ENCODE data around the gene CCT3. TPM values are rescaled to one million over a fixed set of nuclear protein-coding genes. Genes with fewer than 3 reads are reported as not detected.

The CCT3 gene
- total and polyA plus RNA-seq, 4 experiments from 2014 or later: 109 to 234 (median 152) TPM

GRCh38 chr1:156384007-156384406, 45.9 kb upstream of the CCT3 start:
- Histone ChIP-seq H3K4me1 (ENCODE audit: insufficient read depth, low read length) (peaks cover 6% of the 10 kb centered on the region), H3K27ac (ENCODE audit: low read depth, low read length) (no peak overlapping the region), H3K27me3 (ENCODE audit: insufficient read depth, low read length) (no peaks in the 10 kb centered on the region), H3K9me3 (ENCODE audit: control insufficient read depth in 1 of 2, low read length in 2 of 2) (no peaks in the 10 kb centered on the region), H3K36me3 (ENCODE audit: insufficient read depth, low read length) (no peaks in the 10 kb centered on the region), H3K4me3 (ENCODE audit: low read length in 2 of 2) (no peak overlapping the region)
- Mint-ChIP-seq H3K9me3 (no peaks in the 10 kb centered on the region), H3K4me3 (no peak overlapping the region), H3K36me3 (no peaks in the 10 kb centered on the region), H3K4me1 (peaks cover 4 to 14% (median 7%) of the 10 kb centered on the region in 4 donors), H3K27ac (no peak overlapping the region), H3K27me3 (peaks cover 11 to 18% of the 10 kb centered on the region in 2 donors)
- ChIA-PET POLR2A (ENCODE audit: partially characterized antibody) (no interaction called here), CTCF (ENCODE audit: partially characterized antibody) (interaction anchor here (1.7 to 7.8 kb wide), 6 partner anchors 8 to 224 kb away, joined by 4 to 303 read pairs (median 34); partner anchors contain the start of gene RHBG)
- intact Hi-C loops (cut with micrococcal nuclease): no loop called here
- no peak for DNase-seq

- DNase-seq: peak; percentile 37 to 58 (median 44)
- no peaks in the 10 kb centered on the region for H3K9me3 Mint-ChIP-seq
- H3K4me1 ChIP-seq (ENCODE audit: insufficient read depth, low read length): peaks cover 6% of the 10 kb centered on the region
- peaks cover 4 to 14% (median 7%) of the 10 kb centered on the region in 4 donors for H3K4me1 Mint-ChIP-seq
- H3K4me3 Mint-ChIP-seq: no peak overlapping the region
- intact Hi-C loops (cut with micrococcal nuclease): no loop called here
- no peak overlapping the region for H3K4me3 ChIP-seq (ENCODE audit: low read length in 2 of 2)
- no peaks in the 10 kb centered on the region for H3K9me3 ChIP-seq (ENCODE audit: control insufficient read depth in 1 of 2, low read length in 2 of 2)
- ChIA-PET CTCF (ENCODE audit: partially characterized antibody) (interaction anchor here (1.0 to 7.8 kb wide), 2 partner anchors 65 to 225 kb away, joined by 3 to 303 read pairs; no protein-coding TSS in a partner anchor), POLR2A (ENCODE audit: partially characterized antibody) (no interaction called here)
- H3K36me3 Mint-ChIP-seq: no peaks in the 10 kb centered on the region
- no peak overlapping the region for H3K27ac Mint-ChIP-seq
- H3K27ac ChIP-seq (ENCODE audit: low read depth, low read length): no peak overlapping the region
- H3K27me3 Mint-ChIP-seq: peaks cover 7 to 12% of the 10 kb centered on the region in 2 donors
- H3K27me3 ChIP-seq (ENCODE audit: insufficient read depth, low read length): no peaks in the 10 kb centered on the region
- H3K36me3 ChIP-seq (ENCODE audit: insufficient read depth, low read length): no peaks in the 10 kb centered on the region
Observed at GRCh38 chr1:156383023-156383422, 44.9 kb upstream of the CCT3 start.

- Histone ChIP-seq H3K27ac (ENCODE audit: low read depth, low read length) (no peak overlapping the region), H3K36me3 (ENCODE audit: insufficient read depth, low read length) (no peaks in the 10 kb centered on the region), H3K4me3 (ENCODE audit: low read length in 2 of 2) (no peak overlapping the region), H3K9me3 (ENCODE audit: control insufficient read depth in 1 of 2, low read length in 2 of 2) (no peaks in the 10 kb centered on the region), H3K4me1 (ENCODE audit: insufficient read depth, low read length) (peaks cover 6% of the 10 kb centered on the region), H3K27me3 (ENCODE audit: insufficient read depth, low read length) (no peaks in the 10 kb centered on the region)
- Mint-ChIP-seq H3K4me3 (no peak overlapping the region), H3K4me1 (peaks cover 4 to 14% (median 7%) of the 10 kb centered on the region in 4 donors), H3K27ac (peak overlapping the region in 1 of 7 donors; percentile 19), H3K9me3 (no peaks in the 10 kb centered on the region), H3K27me3 (peaks cover 5 to 10% of the 10 kb centered on the region in 2 donors), H3K36me3 (no peaks in the 10 kb centered on the region)
- POLR2A ChIA-PET (ENCODE audit: partially characterized antibody): no interaction called here
- no peak for DNase-seq
- intact Hi-C loops (cut with micrococcal nuclease): no loop called here
- CTCF ChIA-PET (ENCODE audit: partially characterized antibody): interaction anchor here (1.0 to 7.8 kb wide), 2 partner anchors 65 to 225 kb away, joined by 3 to 303 read pairs; no protein-coding TSS in a partner anchor
Observed at GRCh38 chr1:156382561-156382960, 44.5 kb upstream of the CCT3 start.

- H3K27ac Mint-ChIP-seq: no peak overlapping the region
- H3K4me3 Mint-ChIP-seq: no peak overlapping the region
Observed at GRCh38 chr1:156379420-156380165, 41.5 kb upstream of the CCT3 start.

GRCh38 chr1:156378557-156378956, 40.5 kb upstream of the CCT3 start:
- CTCF ChIA-PET (ENCODE audit: partially characterized antibody): interaction anchor here (3.1 kb wide), 1 partner anchor 68 kb away, joined by 23 read pairs; no protein-coding TSS in a partner anchor
- H3K36me3 ChIP-seq (ENCODE audit: insufficient read depth, low read length): no peaks in the 10 kb centered on the region
- intact Hi-C loops (cut with micrococcal nuclease): no loop called here
- POLR2A ChIA-PET (ENCODE audit: partially characterized antibody): no interaction called here
- H3K4me1 ChIP-seq (ENCODE audit: insufficient read depth, low read length): no peaks in the 10 kb centered on the region
- H3K4me1 Mint-ChIP-seq: no peaks in the 10 kb centered on the region
- peaks cover 8 to 9% of the 10 kb centered on the region in 2 donors for H3K27me3 Mint-ChIP-seq
- H3K27ac ChIP-seq (ENCODE audit: low read depth, low read length): no peak overlapping the region
- H3K9me3 Mint-ChIP-seq: no peaks in the 10 kb centered on the region
- H3K9me3 ChIP-seq (ENCODE audit: control insufficient read depth in 1 of 2, low read length in 2 of 2): no peaks in the 10 kb centered on the region
- no peaks in the 10 kb centered on the region for H3K36me3 Mint-ChIP-seq
- no peak overlapping the region for H3K4me3 Mint-ChIP-seq
- H3K4me3 ChIP-seq (ENCODE audit: low read length in 2 of 2): no peak overlapping the region
- DNase-seq: no peak
- no peak overlapping the region for H3K27ac Mint-ChIP-seq
- no peaks in the 10 kb centered on the region for H3K27me3 ChIP-seq (ENCODE audit: insufficient read depth, low read length)

More at GRCh38 chr1:156379420-156380165, 41.5 kb upstream of the CCT3 start:
- Mint-ChIP-seq H3K27me3 (peaks cover 5 to 9% of the 10 kb centered on the region in 2 donors), H3K36me3 (no peaks in the 10 kb centered on the region), H3K9me3 (no peaks in the 10 kb centered on the region), H3K4me1 (no peaks in the 10 kb centered on the region)
- Histone ChIP-seq H3K9me3 (ENCODE audit: control insufficient read depth in 1 of 2, low read length in 2 of 2) (no peaks in the 10 kb centered on the region), H3K4me3 (ENCODE audit: low read length in 2 of 2) (no peak overlapping the region), H3K4me1 (ENCODE audit: insufficient read depth, low read length) (no peaks in the 10 kb centered on the region), H3K27me3 (ENCODE audit: insufficient read depth, low read length) (no peaks in the 10 kb centered on the region), H3K36me3 (ENCODE audit: insufficient read depth, low read length) (no peaks in the 10 kb centered on the region), H3K27ac (ENCODE audit: low read depth, low read length) (no peak overlapping the region)
- ChIA-PET POLR2A (ENCODE audit: partially characterized antibody) (no interaction called here), CTCF (ENCODE audit: partially characterized antibody) (interaction anchor here (0.6 to 3.1 kb wide), 4 partner anchors 67 to 355 kb away, joined by 3 to 23 read pairs (median 3); no protein-coding TSS in a partner anchor)
- intact Hi-C loops (cut with micrococcal nuclease): no loop called here
- no peak for DNase-seq

GRCh38 chr1:156376958-156377919, 39.1 kb upstream of the CCT3 start:
- Mint-ChIP-seq H3K4me3 (no peak overlapping the region), H3K4me1 (no peaks in the 10 kb centered on the region), H3K27me3 (peaks cover 12 to 17% of the 10 kb centered on the region in 2 donors), H3K27ac (no peak overlapping the region), H3K9me3 (no peaks in the 10 kb centered on the region), H3K36me3 (no peaks in the 10 kb centered on the region)
- no peak for DNase-seq
- Histone ChIP-seq H3K36me3 (ENCODE audit: insufficient read depth, low read length) (no peaks in the 10 kb centered on the region), H3K27me3 (ENCODE audit: insufficient read depth, low read length) (no peaks in the 10 kb centered on the region), H3K4me3 (ENCODE audit: low read length in 2 of 2) (no peak overlapping the region), H3K9me3 (ENCODE audit: control insufficient read depth in 1 of 2, low read length in 2 of 2) (no peaks in the 10 kb centered on the region), H3K27ac (ENCODE audit: low read depth, low read length) (no peak overlapping the region), H3K4me1 (ENCODE audit: insufficient read depth, low read length) (no peaks in the 10 kb centered on the region)
- intact Hi-C loops (cut with micrococcal nuclease): no loop called here
- ChIA-PET POLR2A (ENCODE audit: partially characterized antibody) (no interaction called here), CTCF (ENCODE audit: partially characterized antibody) (interaction anchor here (0.6 to 4.3 kb wide), 3 partner anchors 8 to 284 kb away, joined by 3 to 38 read pairs (median 23); no protein-coding TSS in a partner anchor)

GRCh38 chr1:156376146-156376545, 38.1 kb upstream of the CCT3 start:
- Histone ChIP-seq H3K36me3 (ENCODE audit: insufficient read depth, low read length) (no peaks in the 10 kb centered on the region), H3K27ac (ENCODE audit: low read depth, low read length) (no peak overlapping the region), H3K9me3 (ENCODE audit: control insufficient read depth in 1 of 2, low read length in 2 of 2) (no peaks in the 10 kb centered on the region), H3K27me3 (ENCODE audit: insufficient read depth, low read length) (peaks cover 5% of the 10 kb centered on the region), H3K4me1 (ENCODE audit: insufficient read depth, low read length) (no peaks in the 10 kb centered on the region), H3K4me3 (ENCODE audit: low read length in 2 of 2) (no peak overlapping the region)
- H3K27me3 Mint-ChIP-seq: peaks cover 13 to 26% of the 10 kb centered on the region in 2 donors
- ChIA-PET CTCF (ENCODE audit: partially characterized antibody) (interaction anchor here (1.8 to 4.3 kb wide), 2 partner anchors 9 to 70 kb away, joined by 6 to 38 read pairs; no protein-coding TSS in a partner anchor), POLR2A (ENCODE audit: partially characterized antibody) (no interaction called here)
- H3K36me3 Mint-ChIP-seq: no peaks in the 10 kb centered on the region
- intact Hi-C loops (cut with micrococcal nuclease): no loop called here
- no peak overlapping the region for H3K4me3 Mint-ChIP-seq
- H3K4me1 Mint-ChIP-seq: no peaks in the 10 kb centered on the region
- no peaks in the 10 kb centered on the region for H3K9me3 Mint-ChIP-seq
- no peak overlapping the region for H3K27ac Mint-ChIP-seq
- DNase-seq: no peak

Data from CD4-positive, alpha-beta memory T cell (primary cell).